ENCODE data around the gene AAMP. TPM values are rescaled to one million over a fixed set of nuclear protein-coding genes. Genes with fewer than 3 reads are reported as not detected.

AAMP gene
- total and polyA plus RNA-seq, 2 experiments from 2014 or later = 140 to 179 TPM

DNA sequence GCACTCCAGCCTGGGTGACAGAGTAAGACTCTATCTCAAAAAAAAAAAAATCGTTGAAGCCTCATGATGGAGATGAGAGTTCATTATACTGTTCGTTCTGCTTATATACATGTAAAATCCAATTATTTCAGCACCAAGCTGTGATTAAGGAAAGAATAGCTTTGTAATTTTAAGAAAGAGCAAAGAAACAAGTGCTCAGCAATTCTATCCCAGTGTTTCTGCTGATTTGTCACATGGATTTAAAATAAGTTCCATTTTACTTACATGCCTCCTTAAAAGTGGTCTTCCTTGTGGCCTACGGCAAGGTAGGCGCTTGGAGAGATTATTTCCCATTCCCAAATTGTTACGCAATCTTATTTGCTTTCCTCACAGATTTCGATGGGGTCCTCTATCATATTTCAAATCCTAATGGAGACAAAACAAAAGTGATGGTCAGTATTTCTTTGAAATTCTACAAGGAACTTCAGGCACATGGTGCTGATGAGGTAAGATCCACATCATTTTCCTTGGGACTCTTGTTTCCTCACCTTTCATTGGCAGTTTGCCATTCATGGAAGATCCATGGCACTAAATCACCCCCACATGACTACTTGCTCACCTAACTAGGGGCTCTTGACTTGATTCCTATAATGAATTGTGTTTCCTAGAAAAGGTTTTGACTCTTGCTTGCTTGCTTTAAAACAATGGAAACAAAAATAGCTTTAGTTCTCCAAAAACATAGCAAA is 41.4 kb downstream of the AAMP start:
- Histone ChIP-seq H3K27me3 (no peaks in the 10 kb centered on the region), H3K27ac (peak overlapping the region; percentile 82), H3K36me3 (replicated peaks; ENCODE audit: insufficient read depth, low read depth) (no peaks in the 10 kb centered on the region), H3K9me3 (ENCODE audit: low read depth) (no peaks in the 10 kb centered on the region), H2AFZ (no peak overlapping the region), H3K9me2 (replicated peaks; ENCODE audit: insufficient read depth) (no peaks in the 10 kb centered on the region), H3K79me2 (peaks cover 67% of the 10 kb centered on the region), H3K4me3 (no peak overlapping the region), H3K4me1 (ENCODE audit: insufficient read depth) (peaks cover 32% of the 10 kb centered on the region), H4K20me1 (ENCODE audit: insufficient read depth, poor library complexity, severe bottlenecking) (peaks cover 21% of the 10 kb centered on the region), H3K4me2 (no peak overlapping the region)
- TF ChIP-seq, protein P1, sequence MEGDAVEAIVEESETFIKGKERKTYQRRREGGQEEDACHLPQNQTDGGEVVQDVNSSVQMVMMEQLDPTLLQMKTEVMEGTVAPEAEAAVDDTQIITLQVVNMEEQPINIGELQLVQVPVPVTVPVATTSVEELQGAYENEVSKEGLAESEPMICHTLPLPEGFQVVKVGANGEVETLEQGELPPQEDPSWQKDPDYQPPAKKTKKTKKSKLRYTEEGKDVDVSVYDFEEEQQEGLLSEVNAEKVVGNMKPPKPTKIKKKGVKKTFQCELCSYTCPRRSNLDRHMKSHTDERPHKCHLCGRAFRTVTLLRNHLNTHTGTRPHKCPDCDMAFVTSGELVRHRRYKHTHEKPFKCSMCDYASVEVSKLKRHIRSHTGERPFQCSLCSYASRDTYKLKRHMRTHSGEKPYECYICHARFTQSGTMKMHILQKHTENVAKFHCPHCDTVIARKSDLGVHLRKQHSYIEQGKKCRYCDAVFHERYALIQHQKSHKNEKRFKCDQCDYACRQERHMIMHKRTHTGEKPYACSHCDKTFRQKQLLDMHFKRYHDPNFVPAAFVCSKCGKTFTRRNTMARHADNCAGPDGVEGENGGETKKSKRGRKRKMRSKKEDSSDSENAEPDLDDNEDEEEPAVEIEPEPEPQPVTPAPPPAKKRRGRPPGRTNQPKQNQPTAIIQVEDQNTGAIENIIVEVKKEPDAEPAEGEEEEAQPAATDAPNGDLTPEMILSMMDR (IDR thresholded peaks at IDR 0.05; ENCODE audit: poor library complexity) = no peak
- TF ChIP-seq EZH2phosphoT487 (IDR thresholded peaks at IDR 0.05; ENCODE audit: low read depth, severe bottlenecking, unreplicated experiment) (no peak), EZH2 (IDR thresholded peaks at IDR 0.05; ENCODE audit: borderline replicate concordance) (no peak)
- DNase-seq (ENCODE audit: low spot score) = no peak
- WGBS (ENCODE audit: low lambda C conversion rate, missing lambda C conversion rate) = 90% methylated on average over 6 of the region's 6 CpGs

DNA sequence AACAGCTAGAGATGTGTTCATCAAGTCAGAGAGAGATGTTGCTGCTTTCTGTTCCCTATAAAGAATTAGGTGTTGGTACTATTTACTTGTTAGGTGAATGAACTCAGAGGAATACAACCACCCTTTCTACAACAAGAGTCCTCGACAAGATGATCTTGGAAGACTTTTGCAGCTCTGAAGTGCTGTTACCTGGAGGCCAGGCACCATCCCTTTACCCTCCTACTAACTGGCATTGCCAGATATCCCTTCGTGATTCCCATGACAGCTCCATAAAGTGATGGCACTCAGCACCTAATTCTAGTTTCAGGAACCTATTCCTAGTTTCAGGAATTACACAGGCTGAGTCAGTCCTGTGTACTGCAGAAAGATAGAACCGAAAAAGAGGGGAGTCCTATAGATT is 43.0 kb downstream of the AAMP start:
- Histone ChIP-seq H3K36me3 (replicated peaks; ENCODE audit: insufficient read depth, low read depth) (no peaks in the 10 kb centered on the region), H3K27ac (no peak overlapping the region), H3K4me1 (ENCODE audit: insufficient read depth) (peaks cover 36% of the 10 kb centered on the region), H3K4me3 (no peak overlapping the region), H3K27me3 (no peaks in the 10 kb centered on the region), H4K20me1 (ENCODE audit: insufficient read depth, poor library complexity, severe bottlenecking) (peaks cover 37% of the 10 kb centered on the region), H3K79me2 (peaks cover 69% of the 10 kb centered on the region), H2AFZ (no peak overlapping the region), H3K9me3 (ENCODE audit: low read depth) (no peaks in the 10 kb centered on the region), H3K4me2 (no peak overlapping the region), H3K9me2 (replicated peaks; ENCODE audit: insufficient read depth) (no peaks in the 10 kb centered on the region)
- TF ChIP-seq EZH2phosphoT487 (IDR thresholded peaks at IDR 0.05; ENCODE audit: low read depth, severe bottlenecking, unreplicated experiment) (no peak), EZH2 (IDR thresholded peaks at IDR 0.05; ENCODE audit: borderline replicate concordance) (no peak)
- TF ChIP-seq, protein P1 (IDR thresholded peaks at IDR 0.05; ENCODE audit: poor library complexity) = no peak
- DNase-seq (ENCODE audit: low spot score) = no peak
- WGBS (ENCODE audit: low lambda C conversion rate, missing lambda C conversion rate) = 94% methylated on average over 3 of the region's 3 CpGs

DNA sequence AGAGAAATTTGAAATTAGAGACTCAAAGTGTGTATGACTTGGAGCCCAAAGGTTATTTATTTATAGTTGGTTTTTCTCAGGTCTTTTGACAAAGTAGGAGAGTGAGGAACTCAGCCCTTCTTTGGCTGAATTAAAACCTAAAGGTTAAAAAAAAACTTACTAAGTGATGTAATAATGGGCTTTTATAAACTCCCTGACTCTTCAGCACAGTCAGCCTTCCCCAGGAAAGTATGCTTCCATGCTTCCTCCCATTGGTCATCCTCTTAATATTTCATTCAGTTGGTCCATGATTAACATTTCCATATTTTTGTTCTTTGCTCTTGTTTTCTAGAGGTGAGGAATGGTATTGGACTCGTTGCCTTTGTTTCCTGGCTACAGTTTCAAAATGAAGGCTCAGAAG is 45.8 kb downstream of the AAMP start:
- WGBS (ENCODE audit: low lambda C conversion rate, missing lambda C conversion rate) = 100% methylated on average over 1 of the region's 1 CpG
- Histone ChIP-seq H3K4me3 (no peak overlapping the region), H3K4me2 (no peak overlapping the region), H3K4me1 (ENCODE audit: insufficient read depth) (peaks cover 36% of the 10 kb centered on the region), H2AFZ (no peak overlapping the region), H3K79me2 (peaks cover 86% of the 10 kb centered on the region), H4K20me1 (ENCODE audit: insufficient read depth, poor library complexity, severe bottlenecking) (peaks cover 65% of the 10 kb centered on the region), H3K9me3 (ENCODE audit: low read depth) (no peaks in the 10 kb centered on the region), H3K27ac (no peak overlapping the region), H3K27me3 (no peaks in the 10 kb centered on the region), H3K36me3 (replicated peaks; ENCODE audit: insufficient read depth, low read depth) (no peaks in the 10 kb centered on the region), H3K9me2 (replicated peaks; ENCODE audit: insufficient read depth) (no peaks in the 10 kb centered on the region)
- DNase-seq (ENCODE audit: low spot score) = no peak
- no peak for TF ChIP-seq EZH2 (IDR thresholded peaks at IDR 0.05; ENCODE audit: borderline replicate concordance)
- TF ChIP-seq, protein P1 (IDR thresholded peaks at IDR 0.05; ENCODE audit: poor library complexity) = no peak

Data from hepatocyte (in vitro differentiated cells).